ENCODE measurements around the gene GRK5.

Gene GRK5

DNA sequence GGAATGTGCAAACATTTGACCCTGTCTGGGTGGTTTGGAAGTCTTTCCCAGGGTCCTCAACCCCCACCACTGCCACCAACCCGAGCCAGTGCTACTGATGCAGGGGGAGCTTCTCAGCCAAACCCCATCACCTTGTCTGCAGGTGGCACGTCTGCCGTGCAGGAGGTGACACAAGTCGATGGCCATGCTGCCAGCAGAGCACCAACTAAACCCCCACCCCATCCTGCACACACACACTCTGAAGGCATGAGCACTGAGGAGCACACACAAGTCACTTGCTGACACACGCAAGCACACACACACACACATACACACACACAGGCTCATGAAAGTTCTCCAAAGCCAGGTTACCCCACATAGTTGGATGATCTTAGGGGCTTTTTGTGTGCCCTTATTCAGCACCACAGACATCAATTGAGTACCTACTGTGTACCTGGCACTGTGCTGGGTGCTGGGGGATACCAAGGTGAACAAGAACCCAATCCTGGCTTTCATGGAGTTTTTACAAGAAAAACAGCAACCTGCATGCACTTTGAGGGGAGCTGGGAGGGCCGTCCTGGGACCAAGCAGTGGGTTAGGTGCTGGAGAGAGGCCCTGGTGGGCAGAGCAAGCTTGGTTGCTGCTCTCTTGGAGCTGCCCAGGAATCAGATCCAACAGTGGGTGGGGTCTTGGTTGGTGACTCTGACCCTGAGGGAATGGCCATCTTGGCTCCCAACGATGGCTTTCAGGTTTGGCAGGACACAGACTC lies 216.3 kb downstream of the GRK5 start:
- H3K27me3 ChIP-seq (ENCODE audit: control insufficient read depth in 1 of 2, insufficient read depth in 2 of 2, low read length in 2 of 2) = no peaks in the 10 kb centered on the region
- H3K27ac ChIP-seq (ENCODE audit: low read length) = no peak overlapping the region
- no peak overlapping the region for H3K9ac ChIP-seq (ENCODE audit: low read length in 2 of 2)
- H3K36me3 ChIP-seq (ENCODE audit: control insufficient read depth in 2 of 2, insufficient read depth in 2 of 2, low read length in 2 of 2) = peaks cover 28 to 34% of the 10 kb centered on the region in 2 donors
- no peaks in the 10 kb centered on the region for H3K9me3 ChIP-seq (ENCODE audit: control insufficient read depth in 2 of 2, low read length in 2 of 2)
- H3K4me3 ChIP-seq (ENCODE audit: low read length in 2 of 2) = no peak overlapping the region
- H3K4me1 ChIP-seq (ENCODE audit: control insufficient read depth, insufficient read depth, low read length) = peaks cover 7% of the 10 kb centered on the region

DNA sequence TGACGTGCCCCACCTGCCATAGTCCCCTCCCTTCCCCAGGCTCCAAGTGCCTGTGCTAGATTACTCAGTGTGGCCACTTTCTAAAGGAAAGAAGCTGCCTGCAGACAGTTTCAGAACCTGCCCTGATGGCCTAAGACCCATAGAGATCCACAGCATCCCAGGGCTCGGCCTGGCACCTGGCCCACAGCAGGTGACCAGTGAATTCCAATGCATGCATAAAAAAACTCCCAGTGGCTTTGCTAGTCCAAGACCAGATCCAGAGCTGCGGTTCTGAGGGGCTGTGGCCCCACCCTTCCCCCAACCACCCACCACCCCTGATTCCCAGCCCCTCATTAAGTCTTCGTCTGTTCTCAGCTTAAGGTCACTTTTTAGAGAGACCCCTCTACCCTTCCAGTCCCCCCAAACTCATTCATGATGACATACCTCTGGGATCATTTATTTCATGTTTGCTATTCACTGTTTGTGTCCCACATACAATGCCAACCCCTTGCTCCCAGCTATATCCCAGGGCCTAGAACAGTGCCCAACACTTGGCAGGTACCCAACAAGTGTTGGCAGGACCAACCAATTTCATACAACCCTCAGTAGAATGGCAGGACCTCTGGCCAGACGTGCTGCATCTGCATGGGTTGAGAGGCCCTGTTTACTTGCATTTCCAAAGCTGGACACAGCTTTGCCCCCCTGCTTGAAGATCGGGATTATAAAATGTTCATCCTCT lies 217.0 kb downstream of the GRK5 start:
- Histone ChIP-seq H3K4me1 (ENCODE audit: control insufficient read depth, insufficient read depth, low read length) (peaks cover 7% of the 10 kb centered on the region), H3K27me3 (ENCODE audit: control insufficient read depth in 1 of 2, insufficient read depth in 2 of 2, low read length in 2 of 2) (no peaks in the 10 kb centered on the region), H3K9me3 (ENCODE audit: control insufficient read depth in 2 of 2, low read length in 2 of 2) (no peaks in the 10 kb centered on the region), H3K27ac (ENCODE audit: low read length) (no peak overlapping the region), H3K9ac (ENCODE audit: low read length in 2 of 2) (no peak overlapping the region), H3K4me3 (ENCODE audit: low read length in 2 of 2) (no peak overlapping the region), H3K36me3 (ENCODE audit: control insufficient read depth in 2 of 2, insufficient read depth in 2 of 2, low read length in 2 of 2) (peaks cover 30 to 37% of the 10 kb centered on the region in 2 donors)

DNA sequence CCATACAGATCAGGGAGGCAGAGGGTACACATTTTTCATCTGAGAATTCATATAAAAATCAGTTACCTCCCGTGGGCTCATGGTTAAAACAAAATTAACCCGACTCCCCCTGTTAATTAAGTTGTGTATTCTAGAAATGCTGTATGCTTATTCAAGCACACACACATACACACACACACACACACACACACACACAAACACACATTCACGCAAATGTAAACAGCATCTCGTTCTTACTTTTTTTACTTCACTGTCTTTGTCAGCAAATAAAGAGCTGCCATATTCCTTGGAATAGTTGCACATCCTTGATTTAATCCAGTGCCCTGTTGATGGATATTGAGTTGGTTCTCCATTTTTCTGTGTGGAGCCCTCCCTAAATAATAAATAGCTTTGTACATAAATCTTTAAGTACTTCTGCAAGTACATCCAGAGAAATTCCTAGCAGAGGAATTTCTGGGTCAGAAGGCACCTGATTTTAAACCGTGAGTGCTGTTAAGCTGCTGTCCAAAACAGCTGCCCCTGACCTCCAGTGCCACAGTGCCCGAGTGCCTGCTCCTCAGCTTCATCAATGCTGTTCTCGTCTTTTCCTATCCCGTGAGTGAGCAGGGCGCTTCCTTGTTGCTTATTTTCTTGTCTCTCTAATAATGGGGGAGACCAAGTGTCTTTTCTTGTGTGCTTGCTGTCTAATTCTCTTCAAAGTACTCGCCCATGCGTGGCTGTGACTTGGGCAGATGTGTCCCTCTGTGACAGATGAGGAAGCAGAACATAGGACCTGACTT lies 217.9 kb downstream of the GRK5 start:
- H3K4me3 ChIP-seq (ENCODE audit: low read length in 2 of 2) = no peak overlapping the region
- peaks cover 33 to 42% of the 10 kb centered on the region in 2 donors for H3K36me3 ChIP-seq (ENCODE audit: control insufficient read depth in 2 of 2, insufficient read depth in 2 of 2, low read length in 2 of 2)
- H3K9ac ChIP-seq (ENCODE audit: low read length in 2 of 2) = no peak overlapping the region
- no peaks in the 10 kb centered on the region for H3K9me3 ChIP-seq (ENCODE audit: control insufficient read depth in 2 of 2, low read length in 2 of 2)
- H3K27ac ChIP-seq (ENCODE audit: low read length) = no peak overlapping the region
- H3K4me1 ChIP-seq (ENCODE audit: control insufficient read depth, insufficient read depth, low read length) = peaks cover 7% of the 10 kb centered on the region
- no peaks in the 10 kb centered on the region for H3K27me3 ChIP-seq (ENCODE audit: control insufficient read depth in 1 of 2, insufficient read depth in 2 of 2, low read length in 2 of 2)

DNA sequence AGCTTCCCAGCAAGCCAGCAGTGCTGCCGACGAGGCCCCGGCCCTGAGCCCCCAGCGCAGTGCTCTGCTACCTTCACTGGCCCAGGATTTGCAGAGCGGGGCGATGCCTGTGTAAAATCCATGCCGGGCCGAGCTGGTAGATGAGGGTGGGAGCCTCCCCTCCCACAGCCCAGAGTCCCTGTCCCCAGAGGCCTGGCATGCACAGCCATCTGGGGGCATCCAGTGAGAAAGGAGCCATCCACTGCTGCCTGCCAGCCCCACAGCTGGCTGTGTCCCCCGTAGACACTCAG lies 218.5 kb downstream of the GRK5 start:
- Histone ChIP-seq H3K27me3 (ENCODE audit: control insufficient read depth in 1 of 2, insufficient read depth in 2 of 2, low read length in 2 of 2) (no peaks in the 10 kb centered on the region), H3K36me3 (ENCODE audit: control insufficient read depth in 2 of 2, insufficient read depth in 2 of 2, low read length in 2 of 2) (peaks cover 35 to 42% of the 10 kb centered on the region in 2 donors), H3K4me1 (ENCODE audit: control insufficient read depth, insufficient read depth, low read length) (peaks cover 7% of the 10 kb centered on the region)

DNA sequence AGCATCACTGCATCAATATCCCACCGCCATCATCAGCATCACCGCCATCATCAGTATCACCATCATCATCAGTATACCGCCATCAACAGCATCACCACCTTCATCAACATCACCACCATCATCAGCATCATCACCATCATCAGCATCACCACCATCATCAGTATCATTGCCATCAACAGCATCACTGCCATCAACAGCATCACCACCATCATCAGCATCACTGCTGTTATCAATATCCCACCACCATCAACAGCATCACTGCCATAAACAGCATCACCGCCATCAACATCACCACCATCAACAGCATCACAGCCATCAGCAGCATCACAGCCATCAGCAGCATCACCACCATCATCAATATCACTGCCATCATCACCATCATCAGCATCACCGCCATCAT lies 219.3 kb downstream of the GRK5 start:
- no peak overlapping the region for H3K27ac ChIP-seq (ENCODE audit: low read length)
- H3K27me3 ChIP-seq (ENCODE audit: control insufficient read depth in 1 of 2, insufficient read depth in 2 of 2, low read length in 2 of 2) = no peaks in the 10 kb centered on the region
- H3K4me1 ChIP-seq (ENCODE audit: control insufficient read depth, insufficient read depth, low read length) = peaks cover 4% of the 10 kb centered on the region
- no peak overlapping the region for H3K9ac ChIP-seq (ENCODE audit: low read length in 2 of 2)
- no peak overlapping the region for H3K4me3 ChIP-seq (ENCODE audit: low read length in 2 of 2)
- H3K36me3 ChIP-seq (ENCODE audit: control insufficient read depth in 2 of 2, insufficient read depth in 2 of 2, low read length in 2 of 2) = peaks cover 41 to 46% of the 10 kb centered on the region in 2 donors
- H3K9me3 ChIP-seq (ENCODE audit: control insufficient read depth in 2 of 2, low read length in 2 of 2) = no peaks in the 10 kb centered on the region

More for the DNA sequence above, 218.5 kb downstream of the GRK5 start:
- H3K9ac ChIP-seq (ENCODE audit: low read length in 2 of 2) = no peak overlapping the region
- H3K9me3 ChIP-seq (ENCODE audit: control insufficient read depth in 2 of 2, low read length in 2 of 2) = no peaks in the 10 kb centered on the region
- no peak overlapping the region for H3K27ac ChIP-seq (ENCODE audit: low read length)
- H3K4me3 ChIP-seq (ENCODE audit: low read length in 2 of 2) = no peak overlapping the region

DNA sequence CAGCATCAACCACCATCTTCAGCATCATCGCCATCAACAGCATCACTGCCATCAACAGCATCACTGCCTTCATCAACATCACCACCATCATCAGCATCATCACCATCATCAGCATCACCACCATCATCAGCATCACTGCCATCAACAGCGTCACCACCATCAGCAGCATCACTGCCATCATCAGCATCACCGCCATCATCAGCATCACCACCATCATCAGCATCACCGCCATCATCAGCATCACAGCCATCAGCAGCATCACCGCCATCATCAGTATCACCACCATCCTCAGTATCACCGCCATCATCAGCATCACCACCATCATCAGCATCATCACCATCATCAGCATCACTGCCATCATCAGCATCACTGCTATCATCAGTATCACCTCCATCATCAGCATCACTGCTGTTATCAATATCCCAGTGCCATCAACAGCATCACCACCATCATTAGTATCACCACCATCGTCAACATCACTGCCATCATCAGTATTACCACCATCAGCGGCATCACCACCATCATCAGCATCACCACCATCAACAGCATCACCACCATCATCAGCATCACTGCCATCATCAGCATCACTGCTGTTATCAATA lies 220.0 kb downstream of the GRK5 start:
- H3K27me3 ChIP-seq (ENCODE audit: control insufficient read depth in 1 of 2, insufficient read depth in 2 of 2, low read length in 2 of 2) = no peaks in the 10 kb centered on the region
- no peaks in the 10 kb centered on the region for H3K9me3 ChIP-seq (ENCODE audit: control insufficient read depth in 2 of 2, low read length in 2 of 2)
- H3K4me1 ChIP-seq (ENCODE audit: control insufficient read depth, insufficient read depth, low read length) = peaks cover 4% of the 10 kb centered on the region
- peaks cover 44 to 49% of the 10 kb centered on the region in 2 donors for H3K36me3 ChIP-seq (ENCODE audit: control insufficient read depth in 2 of 2, insufficient read depth in 2 of 2, low read length in 2 of 2)
- no peak overlapping the region for H3K4me3 ChIP-seq (ENCODE audit: low read length in 2 of 2)
- no peak overlapping the region for H3K9ac ChIP-seq (ENCODE audit: low read length in 2 of 2)
- no peak overlapping the region for H3K27ac ChIP-seq (ENCODE audit: low read length)

DNA sequence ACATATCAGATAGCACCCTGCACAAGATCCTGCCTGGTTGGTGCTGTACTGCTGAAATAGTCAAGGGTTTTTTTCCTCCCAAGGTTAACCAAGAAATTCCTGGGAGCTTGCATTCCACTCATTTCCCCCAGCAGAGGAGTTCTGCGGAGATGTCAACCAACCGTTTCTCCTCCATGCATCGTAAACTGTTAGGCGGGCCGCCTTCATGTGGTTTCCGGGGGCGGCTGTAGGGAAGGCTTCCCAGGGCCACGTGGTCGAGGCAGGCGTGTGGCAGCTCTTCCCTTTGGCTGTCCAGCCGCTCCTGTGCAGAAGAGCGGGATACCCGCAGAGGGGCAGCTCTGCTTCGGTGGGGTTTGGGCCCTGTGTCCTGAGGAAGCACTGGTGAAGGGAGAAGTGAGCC lies 221.4 kb downstream of the GRK5 start:
- Histone ChIP-seq H3K36me3 (ENCODE audit: control insufficient read depth in 2 of 2, insufficient read depth in 2 of 2, low read length in 2 of 2) (peaks cover 41 to 51% of the 10 kb centered on the region in 2 donors), H3K9ac (ENCODE audit: low read length in 2 of 2) (no peak overlapping the region), H3K27ac (ENCODE audit: low read length) (no peak overlapping the region), H3K4me1 (ENCODE audit: control insufficient read depth, insufficient read depth, low read length) (peaks cover 2% of the 10 kb centered on the region), H3K27me3 (ENCODE audit: control insufficient read depth in 1 of 2, insufficient read depth in 2 of 2, low read length in 2 of 2) (no peaks in the 10 kb centered on the region), H3K4me3 (ENCODE audit: low read length in 2 of 2) (no peak overlapping the region), H3K9me3 (ENCODE audit: control insufficient read depth in 2 of 2, low read length in 2 of 2) (no peaks in the 10 kb centered on the region)

DNA sequence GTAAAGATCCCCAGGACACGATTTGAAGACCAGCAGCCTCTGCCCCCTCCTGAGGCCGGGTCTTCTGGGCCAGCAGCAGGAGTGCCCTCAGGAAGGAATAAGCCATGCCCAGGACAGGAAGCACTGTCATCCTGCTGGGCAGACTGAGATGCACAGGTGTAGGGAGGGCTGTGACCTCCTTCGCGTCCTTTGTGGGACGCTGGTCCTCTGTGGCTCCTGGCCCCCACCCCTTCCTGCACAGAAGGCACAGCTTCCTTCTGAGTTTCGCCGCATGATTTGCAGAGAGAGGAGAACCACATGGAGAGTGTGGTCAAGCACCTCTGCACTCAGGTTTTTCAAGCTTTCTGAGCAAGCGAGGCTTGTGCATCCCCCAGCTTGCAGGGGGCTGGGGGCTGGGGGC lies 222.4 kb downstream of the GRK5 start:
- H3K27ac ChIP-seq (ENCODE audit: low read length) = no peak overlapping the region
- no peaks in the 10 kb centered on the region for H3K27me3 ChIP-seq (ENCODE audit: control insufficient read depth in 1 of 2, insufficient read depth in 2 of 2, low read length in 2 of 2)
- no peak overlapping the region for H3K4me3 ChIP-seq (ENCODE audit: low read length in 2 of 2)
- H3K9me3 ChIP-seq (ENCODE audit: control insufficient read depth in 2 of 2, low read length in 2 of 2) = no peaks in the 10 kb centered on the region
- no peaks in the 10 kb centered on the region for H3K4me1 ChIP-seq (ENCODE audit: control insufficient read depth, insufficient read depth, low read length)
- H3K36me3 ChIP-seq (ENCODE audit: control insufficient read depth in 2 of 2, insufficient read depth in 2 of 2, low read length in 2 of 2) = peaks cover 41 to 55% of the 10 kb centered on the region in 2 donors
- no peak overlapping the region for H3K9ac ChIP-seq (ENCODE audit: low read length in 2 of 2)

DNA sequence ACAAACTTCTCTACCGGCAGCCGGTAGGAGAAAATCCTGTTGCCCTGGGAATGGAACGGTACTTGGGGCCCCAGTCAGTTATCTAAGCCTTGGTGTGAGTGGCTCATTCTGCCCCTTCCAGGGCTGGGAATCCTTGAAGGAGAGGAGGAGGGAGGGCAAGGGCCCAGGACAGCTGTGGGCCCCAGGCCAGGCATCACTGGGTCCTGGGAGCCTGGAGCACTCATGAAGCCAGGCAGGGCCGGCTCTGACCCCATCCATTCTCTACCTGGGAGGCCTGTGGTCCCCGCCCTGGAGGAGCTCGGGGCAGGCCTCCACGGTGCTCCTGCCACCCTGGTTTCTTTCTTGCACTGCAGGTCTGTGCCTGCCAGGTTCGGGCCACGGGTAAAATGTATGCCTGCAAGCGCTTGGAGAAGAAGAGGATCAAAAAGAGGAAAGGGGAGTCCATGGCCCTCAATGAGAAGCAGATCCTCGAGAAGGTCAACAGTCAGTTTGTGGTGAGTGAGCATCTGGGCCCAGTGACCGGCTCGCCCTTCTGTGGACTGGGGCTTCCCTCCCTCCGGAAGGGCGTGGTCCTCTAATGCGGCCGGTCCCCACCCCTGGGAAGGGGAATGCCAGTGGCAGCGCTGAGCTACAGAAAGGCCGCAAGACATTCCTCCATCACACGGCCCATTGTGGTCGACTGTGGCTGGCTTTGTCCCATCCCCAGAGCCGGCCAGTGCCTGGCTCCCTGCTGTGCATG lies 223.8 kb downstream of the GRK5 start:
- Histone ChIP-seq H3K9me3 (ENCODE audit: control insufficient read depth in 2 of 2, low read length in 2 of 2) (no peaks in the 10 kb centered on the region), H3K4me3 (ENCODE audit: low read length in 2 of 2) (no peak overlapping the region), H3K27me3 (ENCODE audit: control insufficient read depth in 1 of 2, insufficient read depth in 2 of 2, low read length in 2 of 2) (no peaks in the 10 kb centered on the region), H3K9ac (ENCODE audit: low read length in 2 of 2) (no peak overlapping the region), H3K36me3 (ENCODE audit: control insufficient read depth in 2 of 2, insufficient read depth in 2 of 2, low read length in 2 of 2) (peaks cover 38 to 49% of the 10 kb centered on the region in 2 donors), H3K4me1 (ENCODE audit: control insufficient read depth, insufficient read depth, low read length) (no peaks in the 10 kb centered on the region), H3K27ac (ENCODE audit: low read length) (no peak overlapping the region)

DNA sequence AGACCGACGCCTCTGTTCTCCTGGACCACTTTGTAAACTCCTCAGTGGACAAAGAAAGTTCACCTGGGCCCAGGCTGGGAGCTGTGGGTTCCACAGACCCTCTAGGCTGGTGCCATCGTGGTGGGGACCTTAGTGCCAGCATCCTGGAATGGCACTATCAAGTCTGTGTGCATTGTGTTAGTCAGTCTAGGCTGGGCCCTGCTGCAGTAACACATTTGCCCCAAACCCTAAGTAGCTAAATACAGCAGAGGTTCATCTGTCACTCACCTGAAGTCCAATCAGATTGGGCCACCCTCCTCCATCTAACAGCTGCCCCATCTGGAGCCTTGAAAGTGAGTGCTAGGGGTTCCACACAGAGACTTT lies 224.4 kb downstream of the GRK5 start:
- Histone ChIP-seq H3K4me1 (ENCODE audit: control insufficient read depth, insufficient read depth, low read length) (no peaks in the 10 kb centered on the region), H3K36me3 (ENCODE audit: control insufficient read depth in 2 of 2, insufficient read depth in 2 of 2, low read length in 2 of 2) (peaks cover 40 to 47% of the 10 kb centered on the region in 2 donors), H3K4me3 (ENCODE audit: low read length in 2 of 2) (no peak overlapping the region), H3K27me3 (ENCODE audit: control insufficient read depth in 1 of 2, insufficient read depth in 2 of 2, low read length in 2 of 2) (no peaks in the 10 kb centered on the region), H3K9me3 (ENCODE audit: control insufficient read depth in 2 of 2, low read length in 2 of 2) (no peaks in the 10 kb centered on the region), H3K9ac (ENCODE audit: low read length in 2 of 2) (no peak overlapping the region), H3K27ac (ENCODE audit: low read length) (no peak overlapping the region)
